OCI-LY7 (cell line): ENCODE measurements around the gene SMPDL3B. TPM values are rescaled to one million over a fixed set of nuclear protein-coding genes. Genes with fewer than 3 reads are reported as not detected.

Source experiments
- BruUV-seq: library from RNA; stranded (reverse); fragments of 400-500 nt; replicated peaks from 2 replicates; lab custom pipeline; 2021; lab: Mats Ljungman, UMichigan
- CTCF ChIA-PET: fragments of 300-600 bp; sonication (Branson Sonifier 250); formaldehyde crosslinking; loops from one replicate; lab custom pipeline; 2022; ENCODE audit warnings: antibody characterized with exemption; ENCODE audit not compliant: unreplicated experiment; lab: Charles Lee
- POLR2A ChIA-PET: fragments of 300-600 bp; sonication (Branson Sonifier 250); formaldehyde crosslinking; loops from one replicate; lab custom pipeline; 2022; ENCODE audit warnings: antibody characterized with exemption; lab: Charles Lee
- DNase-seq: peaks from one replicate; pipeline ENCODE4 v3.0.0-alpha.2; 2015; ENCODE audit warnings: low spot score
- H2AFZ ChIP-seq: fragments of 200-600 bp; sonication (generic), shearing (Covaris generic); 2 replicates; pipeline ENCODE4 v1.6.1; 2014; ENCODE audit warnings: mild to moderate bottlenecking, antibody characterized with exemption, low read length, moderate library complexity
- H3K27ac ChIP-seq: fragments of 200-600 bp; sonication (generic); 2 replicates; pipeline ENCODE4 v1.5.1; 2014; ENCODE audit warnings: mixed run types, low read depth, mild to moderate bottlenecking, moderate library complexity, low read length, inconsistent platforms; ENCODE audit not compliant: poor library complexity, severe bottlenecking
- H3K36me3 ChIP-seq: fragments of 200-600 bp; sonication (generic); 2 replicates; pipeline ENCODE4 v1.6.1; 2014; ENCODE audit warnings: mild to moderate bottlenecking, antibody characterized with exemption, low read length, moderate library complexity, mixed read lengths; ENCODE audit not compliant: insufficient read depth
- H3K4me1 ChIP-seq: fragments of 200-600 bp; sonication (generic); 2 replicates; pipeline ENCODE4 v1.5.1; 2014; ENCODE audit warnings: mild to moderate bottlenecking, low read length; ENCODE audit not compliant: insufficient read depth, poor library complexity, severe bottlenecking
- H3K4me2 ChIP-seq: fragments of 200-600 bp; sonication (generic); 2 replicates; pipeline ENCODE4 v1.6.1; 2014; ENCODE audit warnings: mild to moderate bottlenecking, low read length
- H3K4me3 ChIP-seq: fragments of 200-600 bp; sonication (generic); 2 replicates; pipeline ENCODE4 v1.5.1; 2014; ENCODE audit warnings: mild to moderate bottlenecking, low read depth, low read length; ENCODE audit not compliant: poor library complexity, severe bottlenecking
- H3K79me2 ChIP-seq: fragments of 200-600 bp; sonication (generic); 2 replicates; pipeline ENCODE4 v1.6.1; 2016; ENCODE audit warnings: low read depth, mild to moderate bottlenecking, low read length, moderate library complexity, mixed read lengths; ENCODE audit not compliant: insufficient read depth
- H3K9me2 ChIP-seq: fragments of 200-600 bp; sonication (generic); 2 replicates; pipeline ENCODE4 v1.6.1; 2016; ENCODE audit warnings: mild to moderate bottlenecking, low read length, mixed read lengths; ENCODE audit not compliant: insufficient read depth
- H3K9me3 ChIP-seq: fragments of 200-600 bp; sonication (generic); 2 replicates; pipeline ENCODE4 v1.6.1; 2014; ENCODE audit warnings: mild to moderate bottlenecking, mixed run types, low read length, mixed read lengths
- H4K20me1 ChIP-seq: fragments of 200-600 bp; sonication (generic); 2 replicates; pipeline ENCODE4 v1.6.1; 2014; ENCODE audit warnings: mild to moderate bottlenecking, antibody characterized with exemption, low read length, moderate library complexity, mixed read lengths; ENCODE audit not compliant: insufficient read depth
- CTCF ChIP-seq: fragments of 200-600 bp; sonication (generic); conservative IDR thresholded peaks from 2 replicates; pipeline ENCODE4 v1.5.1; 2014; ENCODE audit warnings: mild to moderate bottlenecking, antibody characterized with exemption, low read length, moderate library complexity, mixed read lengths
- EZH2phosphoT487 ChIP-seq: fragments of 200-600 bp; sonication (generic); IDR thresholded peaks from 2 replicates; pipeline ENCODE4 v1.6.1; 2018; ENCODE audit warnings: low read depth, borderline replicate concordance, mild to moderate bottlenecking, mixed run types, antibody characterized with exemption, low read length, moderate library complexity, mixed read lengths
- intact Hi-C: fragments of 100-400 bp; cut with micrococcal nuclease; formaldehyde crosslinking; loops from one replicate; pipeline ENCODE4 v1.10.0; 2022; ENCODE audit not compliant: unreplicated experiment
- total RNA-seq, 2 experiments: library from RNA; depleted of rRNA in 1 of 2; stranded (reverse); fragments of >200 nt in 1 of 2; shearing (Covaris generic) in 1 of 2; gene quantifications; 2 replicates each; pipeline ENCODE4 v1.2.3, GENCODE V29; 2014 to 2022

SMPDL3B gene
- total RNA-seq, 2 experiments from 2014 or later = 0.19 TPM; not detected in 1

- Histone ChIP-seq H3K79me2 (no peaks in the 10 kb centered on the region), H2AFZ (no peak overlapping the region)
- intact Hi-C loops = loop anchor here (1.0 kb wide), 1 partner anchor 33 kb away; no protein-coding TSS in a partner anchor
Observed at GRCh38 chr1:27891196-27891889, 43.5 kb upstream of the SMPDL3B start.

GRCh38 chr1:27894521-27894920 lies 40.3 kb upstream of the SMPDL3B start:
- no peak overlapping the region for H3K4me2 ChIP-seq
- TF ChIP-seq EZH2phosphoT487 = no peak
- no peak for TF ChIP-seq CTCF
- H3K79me2 ChIP-seq = no peaks in the 10 kb centered on the region
- CTCF ChIA-PET = no interaction called here
- peaks cover 38% of the 10 kb centered on the region for H3K4me1 ChIP-seq
- no peak overlapping the region for H3K27ac ChIP-seq
- no peaks in the 10 kb centered on the region for H4K20me1 ChIP-seq
- peaks cover 92% of the 10 kb centered on the region for H3K36me3 ChIP-seq
- intact Hi-C loops = no loop called here
- no peaks in the 10 kb centered on the region for H3K9me2 ChIP-seq
- POLR2A ChIA-PET = interaction anchor here (0.6 to 1.0 kb wide), 2 partner anchors 11 to 39 kb away, joined by 3 read pairs; no protein-coding TSS in a partner anchor
- no peak overlapping the region for H2AFZ ChIP-seq
- BruUV-seq = no TSS peak
- DNase-seq = no peak
- H3K9me3 ChIP-seq = no peaks in the 10 kb centered on the region
- H3K4me3 ChIP-seq = no peak overlapping the region

More at GRCh38 chr1:27891196-27891889, 43.5 kb upstream of the SMPDL3B start:
- H3K27ac ChIP-seq = peak overlapping the region; percentile 83
- TSS peak; percentile 56 for BruUV-seq
- no peaks in the 10 kb centered on the region for H3K9me2 ChIP-seq
- CTCF ChIA-PET = interaction anchor here (0.6 kb wide), 2 partner anchors 98 to 163 kb away, joined by 3 read pairs; no protein-coding TSS in a partner anchor
- peak overlapping the region; percentile 54 for H3K4me2 ChIP-seq
- no peaks in the 10 kb centered on the region for H3K9me3 ChIP-seq
- H3K4me1 ChIP-seq = peaks cover 68% of the 10 kb centered on the region
- H3K4me3 ChIP-seq = peak overlapping the region; percentile 23
- H3K36me3 ChIP-seq = peaks cover 80% of the 10 kb centered on the region
- DNase-seq = peak; percentile 64
- POLR2A ChIA-PET = interaction anchor here (0.6 to 1.6 kb wide), 3 partner anchors 22 to 195 kb away, joined by 4 to 6 read pairs (median 5); no protein-coding TSS in a partner anchor
- TF ChIP-seq CTCF (peak; percentile 57), EZH2phosphoT487 (no peak)
- H4K20me1 ChIP-seq = no peaks in the 10 kb centered on the region

DNA sequence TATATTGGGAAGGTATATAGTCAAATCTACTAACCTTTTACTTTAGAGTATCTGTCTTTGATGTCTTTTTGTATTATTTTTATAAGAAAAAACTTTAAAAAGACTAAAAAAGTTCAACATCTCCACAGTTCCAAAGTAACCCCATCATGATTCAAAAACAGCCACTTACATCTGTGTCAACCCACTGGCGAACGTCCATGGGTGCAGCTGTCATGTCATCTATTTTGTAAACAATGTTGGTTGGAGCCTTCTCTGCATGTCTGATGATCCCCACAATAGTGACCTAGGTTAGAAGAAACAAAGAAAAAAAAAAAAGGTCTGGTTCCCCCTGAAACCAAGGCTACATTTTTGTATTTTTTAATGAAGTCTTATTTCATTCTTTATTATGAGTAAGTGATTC lies 28.0 kb upstream of the SMPDL3B start:
- CTCF ChIA-PET = no interaction called here
- POLR2A ChIA-PET = interaction anchor here (0.7 kb wide), 1 partner anchor 132 kb away, joined by 3 read pairs; no protein-coding TSS in a partner anchor

More for the DNA sequence above, 28.0 kb upstream of the SMPDL3B start:
- DNase-seq = no peak
- H3K4me1 ChIP-seq = no peaks in the 10 kb centered on the region
- peaks cover 22% of the 10 kb centered on the region; the same call in 1 of the 2 replicates for H3K79me2 ChIP-seq
- TF ChIP-seq CTCF (no peak), EZH2phosphoT487 (no peak)
- BruUV-seq = no TSS peak
- H3K36me3 ChIP-seq = peaks cover 99% of the 10 kb centered on the region
- intact Hi-C loops = no loop called here
- no peak overlapping the region for H3K27ac ChIP-seq
- H3K9me3 ChIP-seq = no peaks in the 10 kb centered on the region
- H2AFZ ChIP-seq = no peak overlapping the region
- no peak overlapping the region for H3K4me3 ChIP-seq
- no peaks in the 10 kb centered on the region for H4K20me1 ChIP-seq
- H3K4me2 ChIP-seq = no peak overlapping the region
- H3K9me2 ChIP-seq = no peaks in the 10 kb centered on the region
